NCI-H2227 (cell line): Measurements from ENCODE around the gene SMIM23.
"Not testable (repeated sequence)": the region's sequence is repeated elsewhere in the genome, so short reads cannot be mapped to it uniquely, and the experiment has no call there.

Experiments used
- DNase-seq: peaks from one replicate; lab custom pipeline; 2025; ENCODE audit not compliant: unreplicated experiment; lab: John Stamatoyannopoulos, UW

SMIM23 gene

GRCh38 chr5:171773106-171773505 is 12.5 kb upstream of the SMIM23 start:
- no peak for DNase-seq

GRCh38 chr5:171774418-171774817 is 11.2 kb upstream of the SMIM23 start:
- no peak for DNase-seq

- DNase-seq, result no peak
Observed at GRCh38 chr5:171776213-171776612, 9.4 kb upstream of the SMIM23 start.

- DNase-seq, result no peak
Observed at GRCh38 chr5:171776770-171777759, 8.6 kb upstream of the SMIM23 start.

- DNase-seq, result not testable (repeated sequence)
Observed at GRCh38 chr5:171781744-171782143, 3.9 kb upstream of the SMIM23 start.

- no peak for DNase-seq
Observed at GRCh38 chr5:171782332-171782966, 3.2 kb upstream of the SMIM23 start.

- no peak for DNase-seq
Observed at GRCh38 chr5:171783051-171783450, 2.6 kb upstream of the SMIM23 start.

- DNase-seq, result no peak
Observed at GRCh38 chr5:171789353-171789752, 3.7 kb downstream of the SMIM23 start.

GRCh38 chr5:171790408-171790807 is 4.8 kb downstream of the SMIM23 start:
- DNase-seq, result no peak

GRCh38 chr5:171794470-171794960 is 8.9 kb downstream of the SMIM23 start:
- DNase-seq, result no peak

GRCh38 chr5:171795381-171795780 is 9.8 kb downstream of the SMIM23 start:
- no peak for DNase-seq

- DNase-seq, result no peak
Observed at GRCh38 chr5:171796436-171796835, 10.8 kb downstream of the SMIM23 start.

- DNase-seq, result no peak
Observed at GRCh38 chr5:171797543-171797942, 11.9 kb downstream of the SMIM23 start.

- DNase-seq, result no peak
Observed at GRCh38 chr5:171798418-171798817, 12.8 kb downstream of the SMIM23 start.

GRCh38 chr5:171801839-171802238 is 16.2 kb downstream of the SMIM23 start:
- DNase-seq, result no peak

GRCh38 chr5:171805746-171806145 is 20.1 kb downstream of the SMIM23 start:
- no peak for DNase-seq

- DNase-seq, result no peak
Observed at GRCh38 chr5:171806976-171807747, 21.5 kb downstream of the SMIM23 start.

GRCh38 chr5:171808453-171808852 is 22.8 kb downstream of the SMIM23 start:
- DNase-seq, result no peak

- no peak for DNase-seq
Observed at GRCh38 chr5:171808951-171809350, 23.3 kb downstream of the SMIM23 start.

GRCh38 chr5:171810227-171810626 is 24.6 kb downstream of the SMIM23 start:
- DNase-seq, result no peak

- no peak for DNase-seq
Observed at GRCh38 chr5:171813270-171813669, 27.7 kb downstream of the SMIM23 start.
